Activated T-helper 1 cell treated with anti-CD3 and anti-CD28 coated beads, Interleukin-2, amount 50 U/mL, for 16 hours (primary cell): ENCODE results near the gene GOLGA8J.
"Not testable (repeated sequence)": the region's sequence is repeated elsewhere in the genome, so short reads cannot be mapped to it uniquely, and the experiment has no call there.

Source experiments
- DNase-seq, 2 donors: peaks; one replicate each; pipeline ENCODE4 v3.0.0-alpha.2; 2020; ENCODE audit warnings: low read depth in 1 of 2, low spot score in 1 of 2

Gene GOLGA8J

GRCh38 chr15:30072630-30073029, 10.1 kb upstream of the GOLGA8J start:
- DNase-seq, result no peak

- no peak for DNase-seq
These were observed 8.8 kb upstream of the GOLGA8J start for GRCh38 chr15:30073915-30074314.

GRCh38 chr15:30080816-30081215, 1.9 kb upstream of the GOLGA8J start:
- not testable (repeated sequence) for DNase-seq

GRCh38 chr15:30097827-30098226, 15.1 kb downstream of the GOLGA8J start:
- not testable (repeated sequence) for DNase-seq

GRCh38 chr15:30102890-30103289, 20.1 kb downstream of the GOLGA8J start:
- DNase-seq, result not testable (repeated sequence)

GRCh38 chr15:30103941-30104507, 21.3 kb downstream of the GOLGA8J start:
- DNase-seq, result not testable (repeated sequence)

- not testable (repeated sequence) for DNase-seq
These were observed 27.8 kb downstream of the GOLGA8J start for GRCh38 chr15:30110591-30110990.

GRCh38 chr15:30130066-30130465, 47.3 kb downstream of the GOLGA8J start:
- DNase-seq, result not testable (repeated sequence)

GRCh38 chr15:30134751-30135150, 52.0 kb downstream of the GOLGA8J start, which contains the start of gene GOLGA8T:
Gene GOLGA8T (plus strand): TSS chr15:30135051. CDS start chr15:30135149, 98 bp downstream.
- DNase-seq, result not testable (repeated sequence)
